ENCODE measurements around the gene TEKT5. TPM values are rescaled to one million over a fixed set of nuclear protein-coding genes. Genes with fewer than 3 reads are reported as not detected.

TEKT5 gene
- total RNA-seq, 6 experiments from 2014 or later, result not detected

- TF ChIP-seq CTCF (IDR thresholded peaks at IDR 0.05), result no peak
- peaks cover 6% of the 10 kb centered on the region for H3K4me1 Mint-ChIP-seq (ENCODE audit: low read depth)
- H3K27ac Mint-ChIP-seq, result no peak overlapping the region
- peaks cover 14% of the 10 kb centered on the region for H3K27me3 Mint-ChIP-seq (ENCODE audit: insufficient read depth)
- no peaks in the 10 kb centered on the region for H3K9me3 Mint-ChIP-seq
- DNase-seq, result no peak
- H3K36me3 Mint-ChIP-seq (ENCODE audit: low read depth), result no peaks in the 10 kb centered on the region
- H3K4me3 Mint-ChIP-seq, result no peak overlapping the region
Measured at GRCh38 chr16:10616419-10616755, 78.3 kb downstream of the TEKT5 start.

- no peak for DNase-seq
- Mint-ChIP-seq H3K4me3 (no peak overlapping the region), H3K36me3 (ENCODE audit: low read depth) (no peaks in the 10 kb centered on the region), H3K27me3 (ENCODE audit: insufficient read depth) (peaks cover 9% of the 10 kb centered on the region), H3K27ac (no peak overlapping the region), H3K4me1 (ENCODE audit: low read depth) (peaks cover 8% of the 10 kb centered on the region), H3K9me3 (no peaks in the 10 kb centered on the region)
- TF ChIP-seq CTCF (IDR thresholded peaks at IDR 0.05), result no peak
Measured at GRCh38 chr16:10614685-10615084, 80.0 kb downstream of the TEKT5 start.

- no peak for TF ChIP-seq CTCF (IDR thresholded peaks at IDR 0.05)
- H3K27me3 Mint-ChIP-seq (ENCODE audit: insufficient read depth), result peaks cover 9% of the 10 kb centered on the region
Measured at GRCh38 chr16:10613785-10614485, 80.8 kb downstream of the TEKT5 start.

GRCh38 chr16:10612649-10613179 lies 82.0 kb downstream of the TEKT5 start:
- H3K27me3 Mint-ChIP-seq (ENCODE audit: insufficient read depth), result peaks cover 9% of the 10 kb centered on the region
- no peak overlapping the region for H3K4me3 Mint-ChIP-seq
- no peak for DNase-seq
- peaks cover 22% of the 10 kb centered on the region for H3K4me1 Mint-ChIP-seq (ENCODE audit: low read depth)
- H3K27ac Mint-ChIP-seq, result no peak overlapping the region
- TF ChIP-seq CTCF (IDR thresholded peaks at IDR 0.05), result no peak
- H3K9me3 Mint-ChIP-seq, result no peaks in the 10 kb centered on the region
- H3K36me3 Mint-ChIP-seq (ENCODE audit: low read depth), result no peaks in the 10 kb centered on the region

More at GRCh38 chr16:10613785-10614485, 80.8 kb downstream of the TEKT5 start:
- no peak overlapping the region for H3K27ac Mint-ChIP-seq
- H3K36me3 Mint-ChIP-seq (ENCODE audit: low read depth), result no peaks in the 10 kb centered on the region
- no peak for DNase-seq
- no peak overlapping the region for H3K4me3 Mint-ChIP-seq
- H3K4me1 Mint-ChIP-seq (ENCODE audit: low read depth), result peaks cover 15% of the 10 kb centered on the region
- H3K9me3 Mint-ChIP-seq, result no peaks in the 10 kb centered on the region

GRCh38 chr16:10611825-10612342 lies 82.8 kb downstream of the TEKT5 start:
- Mint-ChIP-seq H3K27me3 (ENCODE audit: insufficient read depth) (peaks cover 4% of the 10 kb centered on the region; the same call in 1 of the 2 replicates), H3K27ac (no peak overlapping the region), H3K4me1 (ENCODE audit: low read depth) (peaks cover 16% of the 10 kb centered on the region), H3K9me3 (no peaks in the 10 kb centered on the region), H3K36me3 (ENCODE audit: low read depth) (no peaks in the 10 kb centered on the region), H3K4me3 (no peak overlapping the region)
- DNase-seq, result no peak
- no peak for TF ChIP-seq CTCF (IDR thresholded peaks at IDR 0.05)

Measured in HFFc6 (cell line).